A549 (cell line): ENCODE measurements around the gene SELP. TPM values are rescaled to one million over a fixed set of nuclear protein-coding genes. Genes with fewer than 3 reads are reported as not detected.

ENCODE experiments used
- ATAC-seq, 2 experiments: fragments of 200-7000 bp in 1 of 2; fragments of >200 bp in 1 of 2; cut with Nextera tagmentation in 1 of 2; cut with Tn5 transposase in 1 of 2; 3 replicates each; pipeline versions ENCODE4 v1.8.0 to v1.9.1; 2018 to 2020; ENCODE audit warnings: mild to moderate bottlenecking in 1 of 2, moderate library complexity in 1 of 2
- CTCF ChIA-PET: fragments of 300-600 bp; sonication (Branson Sonifier 250); formaldehyde crosslinking; extraction: SDS; loops from one replicate; lab custom pipeline; 2021; ENCODE audit warnings: antibody characterized with exemption, inconsistent platforms; lab: Yijun Ruan, JAX
- POLR2A ChIA-PET: fragments of 350-600 bp; formaldehyde crosslinking; extraction: SDS; loops from one replicate; lab custom pipeline; 2021; ENCODE audit warnings: antibody characterized with exemption, inconsistent platforms; lab: Yijun Ruan, JAX
- DNase-seq, 2 experiments: peaks; one replicate each; pipeline versions ENCODE4 v3.0.0 to v3.0.0-alpha.2; 2011 to 2016; ENCODE audit warnings: low read depth in 1 of 2, low spot score in 1 of 2
- FAIRE-seq: peaks from 2 replicates; lab custom pipeline; 2011; peaks lifted over from hg19 to GRCh38; lab: Jason Lieb, UNC
- H3K27ac ChIP-seq, 2 experiments: fragments of >200 bp; sonication (Bioruptor Twin); formaldehyde crosslinking; 3 replicates each; pipeline ENCODE4 v1.5.1; 2016 to 2017
- H3K4me1 ChIP-seq: fragments of >200 bp; sonication (Bioruptor Twin); formaldehyde crosslinking; 3 replicates; pipeline ENCODE4 v1.6.1; 2016
- H3K4me2 ChIP-seq: fragments of >200 bp; sonication (Bioruptor Twin); formaldehyde crosslinking; 3 replicates; pipeline ENCODE4 v1.6.1; 2016
- H3K4me3 ChIP-seq: fragments of >200 bp; sonication (Bioruptor Twin); formaldehyde crosslinking; 3 replicates; pipeline ENCODE4 v1.5.1; 2016
- H3K9me3 ChIP-seq: fragments of >200 bp; sonication (Bioruptor Twin); formaldehyde crosslinking; 3 replicates; pipeline ENCODE4 v1.6.1; 2016
- CBX8 ChIP-seq: fragments of 200-600 bp; sonication (generic); IDR thresholded peaks from 2 replicates; pipeline ENCODE4 v1.6.1; 2016
- CEBPB ChIP-seq, 2 experiments: fragments of >200 bp in 1 of 2; sonication (Bioruptor Twin) in 1 of 2; formaldehyde crosslinking in 1 of 2; IDR thresholded peaks; 2 replicates each; pipeline ENCODE4 v1.6.1; 2012 to 2016
- GATA3 ChIP-seq: IDR thresholded peaks from 2 replicates; pipeline ENCODE4 v1.6.1; 2012; ENCODE audit warnings: borderline replicate concordance
- HEYL ChIP-seq: fragments of 250-450 bp; sonication (Bioruptor Pico); IDR thresholded peaks from 2 replicates; pipeline ENCODE4 v1.8.0; 2021; ENCODE audit warnings: mild to moderate bottlenecking, moderate library complexity
- JUNB ChIP-seq: fragments of >200 bp; sonication (Bioruptor Twin); formaldehyde crosslinking; IDR thresholded peaks from 2 replicates; pipeline ENCODE4 v1.6.1; 2016
- KDM5A ChIP-seq: fragments of 200-600 bp; sonication (generic); IDR thresholded peaks from 2 replicates; pipeline ENCODE4 v1.6.1; 2016; ENCODE audit warnings: antibody characterized with exemption, mild to moderate bottlenecking
- MAFK ChIP-seq: fragments of 450-650 bp; IDR thresholded peaks from 2 replicates; pipeline ENCODE4 v1.6.1; 2014; ENCODE audit not compliant: partially characterized antibody
- MYC ChIP-seq: IDR thresholded peaks from 2 replicates; pipeline ENCODE4 v1.6.1; 2012; ENCODE audit warnings: mild to moderate bottlenecking, inconsistent platforms, low read length, improper control_type of control experiment, borderline replicate concordance
- NFE2L2 ChIP-seq: fragments of 150-350 bp; conservative IDR thresholded peaks from 2 replicates; pipeline ENCODE4 v1.6.1; 2014; ENCODE audit warnings: low read length
- POLR2A ChIP-seq: IDR thresholded peaks from 2 replicates; pipeline ENCODE4 v1.6.1; 2012; ENCODE audit warnings: mild to moderate bottlenecking, low read length
- RARB ChIP-seq: fragments of 250-450 bp; sonication (Bioruptor Pico); IDR thresholded peaks from 2 replicates; pipeline ENCODE4 v1.8.0; 2021; ENCODE audit warnings: mild to moderate bottlenecking, moderate library complexity
- RCOR1 ChIP-seq: fragments of 150-350 bp; IDR thresholded peaks from 2 replicates; pipeline ENCODE4 v1.6.1; 2014; ENCODE audit warnings: antibody characterized with exemption, low read length, low read depth
- RNF2 ChIP-seq: fragments of 200-600 bp; sonication (generic); IDR thresholded peaks from 2 replicates; pipeline ENCODE4 v1.6.1; 2016; ENCODE audit warnings: low read depth, mild to moderate bottlenecking, antibody characterized with exemption, moderate library complexity, borderline replicate concordance
- ZFP36 ChIP-seq: fragments of 450-650 bp; IDR thresholded peaks from 2 replicates; pipeline ENCODE4 v1.6.1; 2014; ENCODE audit warnings: borderline replicate concordance; ENCODE audit not compliant: partially characterized antibody
- ZNF302 ChIP-seq: fragments of 250-450 bp; sonication (Bioruptor Pico); IDR thresholded peaks from 2 replicates; pipeline ENCODE4 v1.9.0; 2021; ENCODE audit warnings: inconsistent platforms, mild to moderate bottlenecking, moderate library complexity
- WGBS: methylation state at CpG from one replicate; pipeline ENCODE4 v1.1.6; 2017; ENCODE audit errors: missing lambda C conversion rate; 5-methylcytosine and 5-hydroxymethylcytosine counted together
- polyA plus RNA-seq, 4 experiments: library from polyadenylated mRNA; depleted of rRNA in 3 of 4; stranded (reverse); fragments of >200 nt; fragmentation: RNase III in 1 of 4; extraction: RNeasy Plus Mini Kit Qiagen cat#74134 plus additional on column Dnase treatment in 1 of 4; gene quantifications; 2 replicates in 3 of 4; 3 replicates in 1 of 4; pipeline ENCODE4 v1.2.3, GENCODE V29; 2011 to 2017
- TF ChIP-seq, protein P1 (sequence below): IDR thresholded peaks from 2 replicates; pipeline ENCODE4 v1.6.1; 2012
- TF ChIP-seq, protein P2 (sequence below): fragments of 250-450 bp; sonication (Bioruptor Pico); IDR thresholded peaks from 2 replicates; pipeline ENCODE4 v1.5.0; 2020; ENCODE audit warnings: low read depth, mild to moderate bottlenecking, moderate library complexity
- TF ChIP-seq, protein P3 (sequence below): fragments of 150-350 bp; IDR thresholded peaks from 2 replicates; pipeline ENCODE4 v1.6.1; 2014; ENCODE audit warnings: low read depth, mild to moderate bottlenecking, low read length
- TF ChIP-seq, protein P4 (sequence below): fragments of 450-650 bp; IDR thresholded peaks from 2 replicates; pipeline ENCODE4 v1.6.1; 2014; ENCODE audit warnings: antibody characterized with exemption
- TF ChIP-seq, protein P5 (sequence below): fragments of >200 bp; sonication (Bioruptor Twin); formaldehyde crosslinking; IDR thresholded peaks from 3 replicates; pipeline ENCODE4 v1.6.1; 2016
- TF ChIP-seq, protein P6 (sequence below): IDR thresholded peaks from 2 replicates; pipeline ENCODE4 v1.6.1; 2012; ENCODE audit warnings: low read depth, borderline replicate concordance

SELP gene
- polyA plus RNA-seq, 2 of the 4 experiments (the other 2 are of a cell fraction) = not detected

DNA sequence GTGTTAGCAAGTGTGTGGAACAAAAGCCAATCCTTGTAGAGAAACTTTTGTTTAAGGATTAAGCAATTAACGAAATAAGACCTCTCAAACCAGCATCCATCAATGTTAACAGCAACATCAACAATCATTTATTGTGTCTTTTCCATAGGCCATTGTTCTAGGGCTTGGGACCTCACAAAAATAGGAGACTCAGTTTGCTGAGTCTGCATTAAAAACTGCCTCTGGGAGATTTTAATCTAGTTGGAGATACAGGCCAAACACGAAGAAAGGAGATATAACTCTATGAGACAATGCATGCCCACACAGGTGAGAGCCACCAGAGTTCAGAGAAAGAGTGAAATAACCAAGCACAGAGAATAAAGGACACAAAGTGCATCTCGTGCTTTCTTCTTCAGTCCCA, 14.4 kb upstream of the SELP start:
- 11% methylated on average over 3 of the region's 3 CpGs for WGBS

DNA sequence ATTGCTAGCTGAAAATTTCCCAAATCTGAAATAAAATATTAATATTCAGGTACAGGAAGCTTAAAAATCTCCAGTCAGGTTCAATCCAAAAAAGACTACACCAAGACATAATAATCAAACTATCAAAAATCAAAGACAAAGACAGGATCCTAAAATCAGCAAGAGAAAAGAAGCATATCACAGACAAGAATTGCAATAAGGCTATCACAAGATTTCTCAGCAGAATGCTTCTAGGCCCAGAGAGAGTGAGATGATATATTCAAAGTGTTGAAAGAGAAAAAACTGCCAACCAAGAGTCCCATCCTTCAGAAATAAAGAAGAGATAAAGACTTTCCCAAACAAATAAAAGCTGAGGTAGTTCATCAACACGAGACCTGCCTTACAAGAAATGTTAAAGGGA, 5.0 kb upstream of the SELP start:
- POLR2A ChIA-PET = no interaction called here
- Histone ChIP-seq H3K27ac (no peak overlapping the region), H3K4me1 (no peaks in the 10 kb centered on the region)
- WGBS = 2% methylated on average over 1 of the region's 1 CpG
- TF ChIP-seq, protein P1, sequence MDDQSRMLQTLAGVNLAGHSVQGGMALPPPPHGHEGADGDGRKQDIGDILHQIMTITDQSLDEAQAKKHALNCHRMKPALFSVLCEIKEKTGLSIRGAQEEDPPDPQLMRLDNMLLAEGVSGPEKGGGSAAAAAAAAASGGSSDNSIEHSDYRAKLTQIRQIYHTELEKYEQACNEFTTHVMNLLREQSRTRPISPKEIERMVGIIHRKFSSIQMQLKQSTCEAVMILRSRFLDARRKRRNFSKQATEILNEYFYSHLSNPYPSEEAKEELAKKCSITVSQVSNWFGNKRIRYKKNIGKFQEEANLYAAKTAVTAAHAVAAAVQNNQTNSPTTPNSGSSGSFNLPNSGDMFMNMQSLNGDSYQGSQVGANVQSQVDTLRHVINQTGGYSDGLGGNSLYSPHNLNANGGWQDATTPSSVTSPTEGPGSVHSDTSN = no peak
- TF ChIP-seq, protein P2, sequence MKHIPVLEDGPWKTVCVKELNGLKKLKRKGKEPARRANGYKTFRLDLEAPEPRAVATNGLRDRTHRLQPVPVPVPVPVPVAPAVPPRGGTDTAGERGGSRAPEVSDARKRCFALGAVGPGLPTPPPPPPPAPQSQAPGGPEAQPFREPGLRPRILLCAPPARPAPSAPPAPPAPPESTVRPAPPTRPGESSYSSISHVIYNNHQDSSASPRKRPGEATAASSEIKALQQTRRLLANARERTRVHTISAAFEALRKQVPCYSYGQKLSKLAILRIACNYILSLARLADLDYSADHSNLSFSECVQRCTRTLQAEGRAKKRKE (CRISPR knock-in tag) = no peak
- TF ChIP-seq, protein P3, sequence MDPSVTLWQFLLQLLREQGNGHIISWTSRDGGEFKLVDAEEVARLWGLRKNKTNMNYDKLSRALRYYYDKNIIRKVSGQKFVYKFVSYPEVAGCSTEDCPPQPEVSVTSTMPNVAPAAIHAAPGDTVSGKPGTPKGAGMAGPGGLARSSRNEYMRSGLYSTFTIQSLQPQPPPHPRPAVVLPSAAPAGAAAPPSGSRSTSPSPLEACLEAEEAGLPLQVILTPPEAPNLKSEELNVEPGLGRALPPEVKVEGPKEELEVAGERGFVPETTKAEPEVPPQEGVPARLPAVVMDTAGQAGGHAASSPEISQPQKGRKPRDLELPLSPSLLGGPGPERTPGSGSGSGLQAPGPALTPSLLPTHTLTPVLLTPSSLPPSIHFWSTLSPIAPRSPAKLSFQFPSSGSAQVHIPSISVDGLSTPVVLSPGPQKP = no peak
- TF ChIP-seq RNF2 (no peak), NFE2L2 (no peak), MYC (no peak), KDM5A (no peak), RARB (no peak), GATA3 (no peak), POLR2A (no peak), ZNF302 (CRISPR knock-in tag) (no peak), JUNB (no peak), CBX8 (no peak), CEBPB (IDR thresholded peaks at IDR 0.05) (no peak), ZFP36 (no peak), HEYL (CRISPR knock-in tag) (no peak), RCOR1 (no peak)
- TF ChIP-seq, protein P4, sequence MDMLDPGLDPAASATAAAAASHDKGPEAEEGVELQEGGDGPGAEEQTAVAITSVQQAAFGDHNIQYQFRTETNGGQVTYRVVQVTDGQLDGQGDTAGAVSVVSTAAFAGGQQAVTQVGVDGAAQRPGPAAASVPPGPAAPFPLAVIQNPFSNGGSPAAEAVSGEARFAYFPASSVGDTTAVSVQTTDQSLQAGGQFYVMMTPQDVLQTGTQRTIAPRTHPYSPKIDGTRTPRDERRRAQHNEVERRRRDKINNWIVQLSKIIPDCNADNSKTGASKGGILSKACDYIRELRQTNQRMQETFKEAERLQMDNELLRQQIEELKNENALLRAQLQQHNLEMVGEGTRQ = no peak
- TF ChIP-seq, protein P5, sequence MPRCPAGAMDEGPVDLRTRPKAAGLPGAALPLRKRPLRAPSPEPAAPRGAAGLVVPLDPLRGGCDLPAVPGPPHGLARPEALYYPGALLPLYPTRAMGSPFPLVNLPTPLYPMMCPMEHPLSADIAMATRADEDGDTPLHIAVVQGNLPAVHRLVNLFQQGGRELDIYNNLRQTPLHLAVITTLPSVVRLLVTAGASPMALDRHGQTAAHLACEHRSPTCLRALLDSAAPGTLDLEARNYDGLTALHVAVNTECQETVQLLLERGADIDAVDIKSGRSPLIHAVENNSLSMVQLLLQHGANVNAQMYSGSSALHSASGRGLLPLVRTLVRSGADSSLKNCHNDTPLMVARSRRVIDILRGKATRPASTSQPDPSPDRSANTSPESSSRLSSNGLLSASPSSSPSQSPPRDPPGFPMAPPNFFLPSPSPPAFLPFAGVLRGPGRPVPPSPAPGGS = no peak
- TF ChIP-seq, protein P6, sequence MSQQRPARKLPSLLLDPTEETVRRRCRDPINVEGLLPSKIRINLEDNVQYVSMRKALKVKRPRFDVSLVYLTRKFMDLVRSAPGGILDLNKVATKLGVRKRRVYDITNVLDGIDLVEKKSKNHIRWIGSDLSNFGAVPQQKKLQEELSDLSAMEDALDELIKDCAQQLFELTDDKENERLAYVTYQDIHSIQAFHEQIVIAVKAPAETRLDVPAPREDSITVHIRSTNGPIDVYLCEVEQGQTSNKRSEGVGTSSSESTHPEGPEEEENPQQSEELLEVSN = no peak
- TF ChIP-seq, all 56 proteins: peak for 0
- DNase-seq (no peak), FAIRE-seq (no peak), ATAC-seq (no peak)
- CTCF ChIA-PET = interaction anchor here (0.7 to 2.2 kb wide), 2 partner anchors 33 to 1091 kb away, joined by 3 to 4 read pairs; no protein-coding TSS in a partner anchor
- H3K4me3 ChIP-seq = no peak overlapping the region
- H3K4me2 ChIP-seq = no peak overlapping the region
- H3K9me3 ChIP-seq = peaks cover 15% of the 10 kb centered on the region; the same call in 2 of the 3 replicates

More for the DNA sequence above, 14.4 kb upstream of the SELP start:
- Histone ChIP-seq H3K9me3 (no peaks in the 10 kb centered on the region), H3K27ac (no peak overlapping the region), H3K4me3 (no peak overlapping the region), H3K4me2 (no peak overlapping the region), H3K4me1 (no peaks in the 10 kb centered on the region)
- no peak for FAIRE-seq
- ATAC-seq = no peak
- DNase-seq = no peak
- CTCF ChIA-PET = no interaction called here
- TF ChIP-seq MAFK (peak; percentile 90), RARB (no peak)
- TF ChIP-seq, protein P3 = no peak
- POLR2A ChIA-PET = no interaction called here
